Kidney (tissue), 14 donors: Measurements from ENCODE around the gene UST. TPM values are rescaled to one million over a fixed set of nuclear protein-coding genes. Genes with fewer than 3 reads are reported as not detected.

Experiments
- DNase-seq, 5 donors: peaks; one replicate each; pipeline ENCODE4 v3.0.0-alpha.2; 2013 to 2020
- FAIRE-seq: peaks from 2 replicates; lab custom pipeline; 2012; peaks lifted over from hg19 to GRCh38; lab: Jason Lieb, UNC
- H3K27ac ChIP-seq, 2 donors: one replicate each; pipeline ENCODE4 v1.7.0; 2013; ENCODE audit warnings: low read depth in 2 of 2, low read length in 2 of 2, inconsistent platforms in 1 of 2
- H3K27me3 ChIP-seq: one replicate; pipeline ENCODE4 v1.7.1; 2013; ENCODE audit warnings: low read length, inconsistent platforms; ENCODE audit not compliant: control insufficient read depth, insufficient read depth
- H3K36me3 ChIP-seq, 3 donors: one replicate each; pipeline versions ENCODE4 v1.7.0 to v1.7.1; 2013; ENCODE audit warnings: low read length in 3 of 3, control low read depth in 1 of 3, inconsistent platforms in 1 of 3; ENCODE audit not compliant: insufficient read depth in 3 of 3, control insufficient read depth in 2 of 3
- H3K4me1 ChIP-seq, 3 donors: one replicate each; pipeline versions ENCODE4 v1.7.0 to v1.7.1; 2013; ENCODE audit warnings: low read length in 3 of 3, inconsistent platforms in 1 of 3, low read depth in 1 of 3; ENCODE audit not compliant: control insufficient read depth in 2 of 3, insufficient read depth in 2 of 3
- H3K4me3 ChIP-seq, 3 donors: one replicate each; pipeline versions ENCODE4 v1.7.0 to v1.8.1; 2013; ENCODE audit warnings: low read length in 3 of 3, control low read depth in 1 of 3, inconsistent platforms in 1 of 3
- H3K9ac ChIP-seq, 3 donors: one replicate each; pipeline versions ENCODE4 v1.7.0 to v1.7.1; 2013; ENCODE audit warnings: low read length in 3 of 3, control low read depth in 1 of 3, inconsistent platforms in 1 of 3
- H3K9me3 ChIP-seq, 3 donors: one replicate each; pipeline versions ENCODE4 v1.7.0 to v1.7.1; 2013; ENCODE audit warnings: low read length in 3 of 3, control low read depth in 1 of 3, inconsistent platforms in 1 of 3; ENCODE audit not compliant: control insufficient read depth in 2 of 3, insufficient read depth in 1 of 3
- intact Hi-C: fragments of 100-400 bp; cut with DNase I; formaldehyde crosslinking; loops from one replicate; pipeline ENCODE4 v1.11.1; 2022
- polyA plus RNA-seq: library from polyadenylated mRNA; stranded (reverse); fragments of 350-450 nt; fragmentation: Illumina TruSeq; extraction: RNeasy Lipid Tissue Mini Kit (QIAGEN cat#74804); gene quantifications from one replicate; pipeline ENCODE4 v1.2.3, GENCODE V29; 2014; ENCODE audit warnings: low read depth, low replicate concordance; ENCODE audit not compliant: insufficient read depth
- total RNA-seq: library from RNA; stranded (reverse); fragmentation: NEBNext Ultra II Directional; extraction: Animal tissue kit (Norgen Biotek cat#: 25700); gene quantifications from one replicate; pipeline ENCODE4 v1.2.1, GENCODE V29; 2021
- TF ChIP-seq, protein P1 (sequence below): IDR thresholded peaks from 3 replicates; pipeline ENCODE4 v1.5.1; 2012; ENCODE audit warnings: mild to moderate bottlenecking, moderate library complexity, borderline replicate concordance; ENCODE audit not compliant: insufficient read depth; ENCODE audit errors: extremely low read depth
- donor health status: control.
- donor health status: control.
- donor health status: control.
- donor health status: control.
- donor health status: control.
- donor health status: DM: yes; HTN: yes; CAD: no.
- donor health status: Normal renal cell carcinoma (clear cell type).

UST gene
- total and polyA plus RNA-seq, 2 donors from 2014 or later = 3.2 to 4.2 TPM

DNA sequence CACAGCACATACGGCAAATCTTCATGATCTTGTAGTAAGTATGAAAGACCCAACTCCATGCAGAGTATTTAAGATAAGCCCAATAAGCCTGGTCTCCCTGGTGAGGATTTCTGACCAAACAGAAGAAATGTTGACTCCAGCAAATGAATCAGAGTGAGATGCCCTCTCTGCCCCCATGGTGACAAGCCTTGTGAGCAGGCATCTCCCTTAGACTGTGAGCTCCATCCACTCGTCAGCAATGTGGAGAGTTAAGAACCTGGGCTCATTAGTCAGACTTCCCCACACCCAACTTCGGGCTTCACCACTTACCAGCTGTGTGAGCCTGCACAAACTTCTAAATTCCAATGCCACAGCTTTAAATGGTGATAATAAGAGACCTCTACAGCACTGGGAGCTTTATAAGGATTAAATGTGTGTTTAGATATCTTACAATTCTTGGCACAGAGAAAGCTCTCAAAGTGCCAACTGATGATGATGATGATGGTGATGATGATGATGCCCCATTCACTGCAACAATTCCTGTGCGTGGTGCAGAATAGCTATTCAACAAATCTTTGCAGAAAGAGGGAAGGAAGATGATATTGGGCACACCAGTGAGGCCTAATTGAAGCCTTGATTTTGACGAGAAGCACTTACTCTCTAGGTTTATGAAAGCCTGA, 317.3 kb downstream of the UST start:
- no peaks in the 10 kb centered on the region for H3K36me3 ChIP-seq
- no peak overlapping the region for H3K27ac ChIP-seq
- H3K4me3 ChIP-seq = no peak overlapping the region
- DNase-seq (no peak), FAIRE-seq (no peak)
- peaks cover 6 to 10% (median 6%) of the 10 kb centered on the region in 3 donors for H3K4me1 ChIP-seq
- TF ChIP-seq, protein P1, sequence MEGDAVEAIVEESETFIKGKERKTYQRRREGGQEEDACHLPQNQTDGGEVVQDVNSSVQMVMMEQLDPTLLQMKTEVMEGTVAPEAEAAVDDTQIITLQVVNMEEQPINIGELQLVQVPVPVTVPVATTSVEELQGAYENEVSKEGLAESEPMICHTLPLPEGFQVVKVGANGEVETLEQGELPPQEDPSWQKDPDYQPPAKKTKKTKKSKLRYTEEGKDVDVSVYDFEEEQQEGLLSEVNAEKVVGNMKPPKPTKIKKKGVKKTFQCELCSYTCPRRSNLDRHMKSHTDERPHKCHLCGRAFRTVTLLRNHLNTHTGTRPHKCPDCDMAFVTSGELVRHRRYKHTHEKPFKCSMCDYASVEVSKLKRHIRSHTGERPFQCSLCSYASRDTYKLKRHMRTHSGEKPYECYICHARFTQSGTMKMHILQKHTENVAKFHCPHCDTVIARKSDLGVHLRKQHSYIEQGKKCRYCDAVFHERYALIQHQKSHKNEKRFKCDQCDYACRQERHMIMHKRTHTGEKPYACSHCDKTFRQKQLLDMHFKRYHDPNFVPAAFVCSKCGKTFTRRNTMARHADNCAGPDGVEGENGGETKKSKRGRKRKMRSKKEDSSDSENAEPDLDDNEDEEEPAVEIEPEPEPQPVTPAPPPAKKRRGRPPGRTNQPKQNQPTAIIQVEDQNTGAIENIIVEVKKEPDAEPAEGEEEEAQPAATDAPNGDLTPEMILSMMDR = no peak
- no peaks in the 10 kb centered on the region for H3K9me3 ChIP-seq
- intact Hi-C loops = no loop called here
- no peaks in the 10 kb centered on the region for H3K27me3 ChIP-seq
- H3K9ac ChIP-seq = no peak overlapping the region

DNA sequence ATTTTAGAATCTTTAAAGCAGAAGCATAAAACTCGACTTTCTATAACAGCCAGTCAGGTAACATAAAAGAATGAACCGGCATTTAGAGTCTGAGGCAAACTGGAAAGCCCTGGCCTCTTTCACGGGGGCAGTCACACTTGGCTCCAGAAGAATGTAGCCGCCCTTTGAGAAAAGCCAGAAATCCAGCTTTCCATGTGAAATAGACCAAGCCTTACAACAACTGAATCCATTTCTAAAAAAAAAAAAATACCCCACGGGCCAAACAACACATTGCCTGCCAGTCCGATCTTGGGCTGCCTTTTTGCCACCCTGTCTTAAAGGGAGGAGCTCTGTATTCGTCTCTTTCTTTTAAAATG, 317.8 kb downstream of the UST start:
- Histone ChIP-seq H3K9ac (no peak overlapping the region), H3K27me3 (no peaks in the 10 kb centered on the region), H3K27ac (no peak overlapping the region), H3K4me1 (peaks cover 6 to 10% (median 6%) of the 10 kb centered on the region in 3 donors), H3K36me3 (no peaks in the 10 kb centered on the region), H3K4me3 (no peak overlapping the region), H3K9me3 (no peaks in the 10 kb centered on the region)
- intact Hi-C loops = no loop called here
- no peak for DNase-seq
- no peak for FAIRE-seq
- TF ChIP-seq, protein P1 = no peak

DNA sequence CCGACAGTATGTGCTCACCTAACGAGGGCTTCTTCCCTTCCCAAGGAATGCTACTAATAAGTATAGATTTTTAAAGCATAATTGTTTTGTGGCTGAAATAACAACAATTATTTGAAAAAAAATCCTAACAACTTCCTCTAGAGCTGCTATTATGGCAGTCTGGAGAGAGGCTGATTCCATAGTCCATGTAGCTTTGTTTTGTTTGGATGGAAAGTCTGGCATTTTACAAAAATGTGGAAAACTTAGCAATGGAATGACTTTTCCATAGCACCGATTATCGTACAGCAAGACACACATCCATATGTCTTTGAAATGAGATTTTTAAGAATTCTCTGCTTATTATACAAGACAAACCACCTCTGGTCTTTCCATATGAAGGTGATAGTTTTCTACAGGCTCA, 318.3 kb downstream of the UST start:
- no peak for FAIRE-seq
- H3K4me3 ChIP-seq = no peak overlapping the region
- no peak overlapping the region for H3K27ac ChIP-seq
- no peaks in the 10 kb centered on the region for H3K9me3 ChIP-seq
- no peaks in the 10 kb centered on the region for H3K27me3 ChIP-seq
- TF ChIP-seq, protein P1 = no peak
- H3K9ac ChIP-seq = no peak overlapping the region
- H3K4me1 ChIP-seq = peaks cover 6 to 10% (median 6%) of the 10 kb centered on the region in 3 donors
- DNase-seq = no peak
- no peaks in the 10 kb centered on the region for H3K36me3 ChIP-seq
- intact Hi-C loops = no loop called here
